PC-9 (cell line): ENCODE results near the gene LCN10. TPM values are rescaled to one million over a fixed set of nuclear protein-coding genes. Genes with fewer than 3 reads are reported as not detected.
A peak's percentile ranks its signal among the peaks of the same experiment; 100 is the strongest.

Source experiments
- BruUV-seq: library from RNA; stranded (reverse); fragments of 400-500 nt; replicated peaks from 2 replicates; lab custom pipeline; 2021; lab: Mats Ljungman, UMichigan
- CTCF ChIA-PET: fragments of 300-600 bp; sonication (Branson Sonifier 250); formaldehyde crosslinking; loops from one replicate; lab custom pipeline; 2022; ENCODE audit warnings: antibody characterized with exemption; lab: Charles Lee
- POLR2A ChIA-PET: fragments of 300-600 bp; sonication (Branson Sonifier 250); formaldehyde crosslinking; loops from one replicate; lab custom pipeline; 2022; ENCODE audit warnings: antibody characterized with exemption; ENCODE audit not compliant: unreplicated experiment; lab: Charles Lee
- DNase-seq, 2 experiments: peaks; one replicate each; pipeline versions ENCODE4 v3.0.0 to v3.0.0-alpha.2; 2015 to 2022; ENCODE audit warnings: mixed read lengths in 1 of 2
- H2AFZ ChIP-seq: fragments of 200-600 bp; sonication (generic); 2 replicates; pipeline ENCODE4 v1.8.1; 2017; ENCODE audit warnings: antibody characterized with exemption
- H3F3A ChIP-seq: fragments of 200-600 bp; sonication (generic); 2 replicates; pipeline ENCODE4 v1.8.1; 2017; ENCODE audit warnings: antibody characterized with exemption, mild to moderate bottlenecking, low read depth; ENCODE audit not compliant: insufficient read depth
- H3K27ac ChIP-seq: fragments of 200-600 bp; sonication (generic); 2 replicates; pipeline ENCODE4 v1.6.1; 2016; ENCODE audit warnings: mixed run types
- H3K27me3 ChIP-seq: fragments of 200-600 bp; sonication (generic); 2 replicates; pipeline ENCODE4 v1.6.1; 2016; ENCODE audit warnings: low read depth, mixed run types; ENCODE audit not compliant: insufficient read depth
- H3K36me3 ChIP-seq: fragments of 200-600 bp; sonication (generic); 2 replicates; pipeline ENCODE4 v1.6.1; 2016; ENCODE audit warnings: low read depth, mixed run types
- H3K4me1 ChIP-seq: fragments of 200-600 bp; sonication (generic); replicated peaks from 2 replicates; pipeline ENCODE4 v1.6.1; 2016; ENCODE audit warnings: mixed run types; ENCODE audit not compliant: insufficient read depth
- H3K4me2 ChIP-seq: fragments of 200-600 bp; sonication (generic); 2 replicates; pipeline ENCODE4 v1.6.1; 2017; ENCODE audit warnings: mixed run types
- H3K4me3 ChIP-seq: fragments of 200-600 bp; sonication (generic); 2 replicates; pipeline ENCODE4 v1.6.1; 2016; ENCODE audit warnings: mixed run types
- H3K79me2 ChIP-seq: fragments of 200-600 bp; sonication (generic); 2 replicates; pipeline ENCODE4 v1.6.1; 2017; ENCODE audit warnings: low read depth, mixed run types
- H3K9me2 ChIP-seq: fragments of 200-600 bp; sonication (generic); 2 replicates; pipeline ENCODE4 v1.8.1; 2017; ENCODE audit warnings: mild to moderate bottlenecking; ENCODE audit not compliant: insufficient read depth
- H3K9me3 ChIP-seq: fragments of 200-600 bp; sonication (generic); 2 replicates; pipeline ENCODE4 v1.8.1; 2016; ENCODE audit warnings: low read depth; ENCODE audit not compliant: insufficient read depth
- H4K20me1 ChIP-seq: fragments of 200-600 bp; sonication (generic); 2 replicates; pipeline ENCODE4 v1.8.1; 2017; ENCODE audit not compliant: insufficient read depth
- CTCF ChIP-seq: fragments of 200-600 bp; sonication (generic); conservative IDR thresholded peaks from 2 replicates; pipeline ENCODE4 v1.6.1; 2017; ENCODE audit warnings: mixed run types, antibody characterized with exemption, mild to moderate bottlenecking, moderate library complexity
- EZH2 ChIP-seq: fragments of 200-600 bp; sonication (generic); IDR thresholded peaks from 2 replicates; pipeline ENCODE4 v1.8.0; 2017; ENCODE audit warnings: antibody characterized with exemption, low read depth
- intact Hi-C: fragments of 100-400 bp; cut with micrococcal nuclease; formaldehyde crosslinking; loops from one replicate; pipeline ENCODE4 v1.10.0; 2022; ENCODE audit not compliant: unreplicated experiment
- total RNA-seq: library from RNA; stranded (reverse); gene quantifications from 2 replicates; pipeline ENCODE4 v1.2.3, GENCODE V29; 2021

The LCN10 gene
- total RNA-seq, 1 experiment from 2014 or later: 0.94 TPM

- intact Hi-C loops: no loop called here
- Histone ChIP-seq H3K79me2 (peaks cover 10% of the 10 kb centered on the region; the same call in 1 of the 2 replicates), H3K4me2 (no peak overlapping the region), H3K4me1 (peaks cover 10% of the 10 kb centered on the region), H3K27me3 (no peaks in the 10 kb centered on the region), H3K9me2 (no peaks in the 10 kb centered on the region), H4K20me1 (no peaks in the 10 kb centered on the region), H2AFZ (no peak overlapping the region), H3K27ac (no peak overlapping the region), H3K4me3 (no peak overlapping the region), H3K9me3 (no peaks in the 10 kb centered on the region), H3F3A (peaks cover 17% of the 10 kb centered on the region), H3K36me3 (no peaks in the 10 kb centered on the region)
- ChIA-PET POLR2A (no interaction called here), CTCF (no interaction called here)
- BruUV-seq: no TSS peak
- TF ChIP-seq CTCF (no peak), EZH2 (no peak)
- DNase-seq: no peak
Measured at GRCh38 chr9:136714893-136715274, 27.9 kb downstream of the LCN10 start.

- TF ChIP-seq EZH2: no peak
- Histone ChIP-seq H2AFZ (no peak overlapping the region), H3K27me3 (no peaks in the 10 kb centered on the region), H3K79me2 (peaks cover 10% of the 10 kb centered on the region; the same call in 1 of the 2 replicates), H3K4me3 (no peak overlapping the region), H3K9me2 (no peaks in the 10 kb centered on the region), H4K20me1 (no peaks in the 10 kb centered on the region), H3F3A (peaks cover 17% of the 10 kb centered on the region), H3K36me3 (no peaks in the 10 kb centered on the region), H3K9me3 (no peaks in the 10 kb centered on the region), H3K4me2 (peak overlapping the region; percentile 91; the same call in 1 of the 2 replicates), H3K4me1 (peaks cover 10% of the 10 kb centered on the region), H3K27ac (no peak overlapping the region)
- CTCF ChIA-PET: no interaction called here
- no peak for DNase-seq
- no TSS peak for BruUV-seq
- intact Hi-C loops: no loop called here
- POLR2A ChIA-PET: no interaction called here
Measured at GRCh38 chr9:136714096-136714892, 28.4 kb downstream of the LCN10 start.

DNA sequence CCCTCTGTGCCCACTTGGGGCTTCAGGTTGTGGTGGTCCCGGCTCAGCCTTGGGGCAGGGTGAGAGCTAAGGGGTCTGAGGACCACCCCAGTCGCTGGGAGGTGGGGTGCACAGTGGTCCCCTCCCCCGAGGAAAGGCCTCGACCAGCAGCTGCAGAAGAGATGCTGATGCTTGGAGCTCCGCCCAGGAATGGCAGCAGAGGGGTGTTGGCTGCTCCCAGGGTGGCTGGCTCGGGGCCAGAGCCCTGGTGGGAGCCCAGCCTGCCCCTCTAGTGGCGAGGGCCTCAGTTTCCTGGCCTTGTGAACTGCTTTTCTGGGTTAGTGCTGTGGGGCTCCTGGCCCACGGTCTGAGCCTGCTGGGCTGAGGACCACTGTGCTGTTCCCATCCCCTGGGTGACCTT lies 29.2 kb downstream of the LCN10 start:
- CTCF ChIA-PET: no interaction called here
- POLR2A ChIA-PET: no interaction called here
- Histone ChIP-seq H3K79me2 (peaks cover 10% of the 10 kb centered on the region; the same call in 1 of the 2 replicates), H3K27me3 (no peaks in the 10 kb centered on the region), H3K4me2 (peak overlapping the region; percentile 91), H2AFZ (no peak overlapping the region), H3K4me1 (peaks cover 10% of the 10 kb centered on the region), H4K20me1 (no peaks in the 10 kb centered on the region), H3K9me2 (no peaks in the 10 kb centered on the region), H3K27ac (no peak overlapping the region), H3K4me3 (peak overlapping the region; percentile 68), H3K36me3 (no peaks in the 10 kb centered on the region), H3K9me3 (no peaks in the 10 kb centered on the region), H3F3A (peaks cover 17% of the 10 kb centered on the region)
- intact Hi-C loops: no loop called here
- no peak for DNase-seq
- BruUV-seq: no TSS peak
- TF ChIP-seq CTCF (no peak), EZH2 (no peak)
